ENCODE data around the gene ZNF672. TPM values are rescaled to one million over a fixed set of nuclear protein-coding genes. Genes with fewer than 3 reads are reported as not detected.
A peak's percentile ranks its signal among the peaks of the same experiment; 100 is the strongest.
"Not testable (repeated sequence)": the region's sequence is repeated elsewhere in the genome, so short reads cannot be mapped to it uniquely, and the experiment has no call there.

ZNF672 gene
- total RNA-seq (2014; rRNA removed; shearing (Covaris generic)): 56.0 and 59.5 TPM in 2 replicates

DNA sequence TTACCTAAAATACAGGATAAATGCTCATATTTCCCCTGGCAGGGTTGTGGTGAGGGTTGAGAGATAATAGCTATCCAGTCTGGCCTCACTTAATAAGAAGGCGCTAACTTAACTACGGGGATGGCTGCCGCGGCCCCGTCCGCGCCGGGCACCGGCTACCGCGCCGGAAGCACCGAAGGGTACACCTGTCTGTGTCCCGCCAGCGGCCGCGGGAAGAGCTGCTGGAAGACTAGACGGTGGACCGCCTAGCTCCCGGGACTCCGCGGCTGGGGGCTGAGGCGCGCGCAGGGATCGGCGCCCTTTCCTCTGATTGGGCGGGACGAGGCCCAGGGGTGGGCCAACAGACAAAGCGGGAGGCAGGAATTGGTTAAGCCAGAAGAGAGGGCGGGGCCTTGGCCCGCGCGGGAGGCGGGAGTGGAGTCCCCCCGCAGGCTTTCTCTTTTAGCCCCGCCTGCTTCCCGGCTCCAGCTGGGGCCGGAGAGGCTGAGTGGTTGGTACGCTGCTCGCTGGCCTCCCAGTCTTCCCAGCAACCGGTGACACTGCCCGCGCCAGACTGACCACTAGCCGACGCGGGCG is at the start of gene ZNF672:
Gene ZNF672 (plus strand): TSS at position 444 of the 576 bp plus-strand sequence. CDS start 9,051 bp downstream, outside the sequence.
- DNase-seq: peak; percentile 99
- H3K27me3 ChIP-seq (ENCODE audit: control insufficient read depth, insufficient read depth, low read length): peaks cover 2% of the 10 kb centered on the region; the same call in 1 of the 2 replicates
- peak within 1 kb of the TSS; percentile 100 for H3K4me3 ChIP-seq (ENCODE audit: insufficient read depth, low read depth, low read length)
- H3K36me3 ChIP-seq (replicated peaks; ENCODE audit: control insufficient read depth, insufficient read depth, low read length): no peaks in the 10 kb centered on the region

DNA sequence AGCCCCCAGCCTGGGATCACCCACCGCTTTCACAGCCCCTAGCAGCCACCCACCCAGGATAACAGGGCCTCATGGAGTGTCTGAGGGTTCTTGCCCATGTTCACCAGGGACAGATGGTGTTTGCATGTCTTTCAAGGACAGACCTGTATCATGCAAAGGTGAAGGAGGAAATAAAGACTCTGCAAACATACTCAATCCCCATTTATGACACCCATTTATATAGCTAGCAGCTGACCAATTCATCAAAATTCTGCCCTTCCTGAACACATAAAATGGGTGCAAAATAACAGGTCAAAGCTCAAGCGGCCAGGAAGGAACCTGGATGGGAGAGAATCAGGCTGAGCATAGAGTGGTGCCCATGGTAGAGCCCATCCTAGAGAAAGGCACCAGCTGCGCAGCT is 49.7 kb upstream of the ZNF672 start:
- H3K27me3 ChIP-seq (ENCODE audit: control insufficient read depth, insufficient read depth, low read length): no peaks in the 10 kb centered on the region
- H3K36me3 ChIP-seq (replicated peaks; ENCODE audit: control insufficient read depth, insufficient read depth, low read length): no peaks in the 10 kb centered on the region
- no peak overlapping the region for H3K4me3 ChIP-seq (ENCODE audit: insufficient read depth, low read depth, low read length)
- DNase-seq: no peak

DNA sequence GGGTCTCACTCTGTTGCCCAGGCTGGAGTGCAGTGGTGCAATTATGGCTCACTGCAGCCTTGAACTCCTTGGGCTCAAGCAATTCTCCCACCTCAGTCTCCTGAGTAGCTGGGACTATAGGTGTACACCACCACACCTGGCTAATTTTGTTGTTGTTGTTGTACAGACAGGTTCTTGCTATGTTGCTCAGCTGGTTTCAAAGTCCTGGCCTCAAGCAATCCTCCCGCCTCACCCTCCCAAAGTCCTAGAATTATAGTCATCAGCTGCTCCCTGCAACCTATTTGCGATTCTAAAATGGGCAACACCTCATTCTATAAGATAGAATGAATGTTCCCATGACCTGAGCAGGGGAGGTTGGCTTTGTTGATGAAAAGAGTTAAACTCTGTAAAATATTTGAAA is 48.7 kb upstream of the ZNF672 start:
- not testable (repeated sequence) for H3K4me3 ChIP-seq (ENCODE audit: insufficient read depth, low read depth, low read length); H3K27me3 ChIP-seq (ENCODE audit: control insufficient read depth, insufficient read depth, low read length); DNase-seq; H3K36me3 ChIP-seq (replicated peaks; ENCODE audit: control insufficient read depth, insufficient read depth, low read length)

DNA sequence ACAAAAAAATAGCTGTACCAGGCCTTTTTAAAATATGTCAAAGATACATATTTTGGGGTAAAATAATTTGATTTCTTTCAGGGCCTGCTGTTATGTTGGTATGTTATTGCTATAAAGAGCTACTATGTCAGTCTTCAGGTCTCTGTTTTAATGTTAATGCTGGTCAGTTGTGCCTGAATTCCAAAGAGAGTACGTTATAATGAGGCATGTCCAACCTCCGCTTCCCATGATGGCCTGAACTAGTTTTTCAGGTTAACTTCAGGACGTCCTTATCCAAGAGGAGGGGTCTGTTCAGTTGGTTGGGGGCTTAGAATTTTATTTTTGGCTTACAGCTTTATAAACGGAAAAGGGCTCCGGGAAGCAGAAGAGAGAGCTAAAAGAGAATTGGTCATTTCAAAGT is 47.6 kb upstream of the ZNF672 start:
- no peaks in the 10 kb centered on the region for H3K36me3 ChIP-seq (replicated peaks; ENCODE audit: control insufficient read depth, insufficient read depth, low read length)
- H3K27me3 ChIP-seq (ENCODE audit: control insufficient read depth, insufficient read depth, low read length): no peaks in the 10 kb centered on the region
- H3K4me3 ChIP-seq (ENCODE audit: insufficient read depth, low read depth, low read length): no peak overlapping the region
- no peak for DNase-seq

DNA sequence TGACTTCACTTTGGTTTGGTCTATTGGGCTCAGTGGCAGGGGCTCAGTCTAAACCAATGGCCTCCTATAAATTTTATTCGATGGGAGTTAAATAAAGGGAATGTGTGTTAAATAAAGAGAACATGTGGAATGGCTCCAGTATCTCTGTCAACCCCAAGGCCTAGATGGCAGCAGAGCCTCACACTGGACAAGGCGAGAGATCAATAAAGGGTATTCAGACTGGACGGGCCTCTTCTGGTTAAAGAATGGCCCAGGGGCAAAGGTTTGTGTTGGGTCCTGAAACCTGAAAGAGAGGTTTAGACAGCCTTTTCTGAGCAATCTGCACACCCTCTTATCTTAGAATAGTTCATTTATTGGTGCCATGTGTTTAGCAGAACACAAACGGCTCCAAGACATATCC is 47.0 kb upstream of the ZNF672 start:
- DNase-seq: no peak
- Histone ChIP-seq H3K36me3 (replicated peaks; ENCODE audit: control insufficient read depth, insufficient read depth, low read length) (no peaks in the 10 kb centered on the region), H3K27me3 (ENCODE audit: control insufficient read depth, insufficient read depth, low read length) (no peaks in the 10 kb centered on the region)

DNA sequence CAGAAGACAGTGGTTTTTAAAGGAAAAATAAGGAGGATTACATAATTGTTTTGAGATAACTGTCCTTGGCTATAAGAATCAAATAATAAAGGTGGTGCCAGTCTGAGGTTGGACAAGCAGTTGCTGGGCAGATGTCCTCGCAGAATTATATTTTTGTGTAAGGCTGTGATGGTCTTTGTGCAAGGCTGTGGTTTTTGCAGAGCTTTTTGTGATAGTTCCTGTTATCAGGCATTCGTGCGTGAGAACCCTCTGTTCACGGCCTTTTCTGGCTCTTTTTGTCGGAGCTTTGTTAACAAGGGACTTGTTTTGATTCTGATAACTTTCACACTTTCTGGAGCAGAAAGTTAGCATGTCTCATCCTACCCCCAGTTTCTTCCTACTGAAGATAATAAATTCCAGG is 45.7 kb upstream of the ZNF672 start:
- no peaks in the 10 kb centered on the region for H3K27me3 ChIP-seq (ENCODE audit: control insufficient read depth, insufficient read depth, low read length)
- DNase-seq: no peak
- H3K4me3 ChIP-seq (ENCODE audit: insufficient read depth, low read depth, low read length): no peak overlapping the region
- no peaks in the 10 kb centered on the region for H3K36me3 ChIP-seq (replicated peaks; ENCODE audit: control insufficient read depth, insufficient read depth, low read length)

More for the DNA sequence above, 47.0 kb upstream of the ZNF672 start:
- H3K4me3 ChIP-seq (ENCODE audit: insufficient read depth, low read depth, low read length): no peak overlapping the region

DNA sequence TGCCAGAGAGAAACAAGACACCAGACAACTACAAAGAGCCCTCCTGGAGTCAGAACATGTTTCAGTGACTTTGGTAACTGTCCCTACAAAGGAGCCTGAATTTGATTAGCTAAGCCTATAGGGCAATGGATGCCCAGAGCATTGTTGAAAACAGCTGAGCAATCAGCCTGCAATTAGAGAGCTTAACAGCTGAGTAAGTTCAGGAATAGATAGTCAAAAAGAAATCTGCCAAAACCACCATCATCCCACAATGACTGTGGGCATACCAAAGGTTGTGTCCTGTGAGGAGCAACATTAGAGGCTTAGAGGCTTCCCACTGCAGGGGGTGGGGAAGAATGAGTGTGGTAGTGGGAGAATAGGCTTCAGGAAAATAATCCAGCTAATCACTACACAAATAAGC is 44.4 kb upstream of the ZNF672 start:
- no peaks in the 10 kb centered on the region for H3K36me3 ChIP-seq (replicated peaks; ENCODE audit: control insufficient read depth, insufficient read depth, low read length)
- H3K27me3 ChIP-seq (ENCODE audit: control insufficient read depth, insufficient read depth, low read length): no peaks in the 10 kb centered on the region
- DNase-seq: no peak
- no peak overlapping the region for H3K4me3 ChIP-seq (ENCODE audit: insufficient read depth, low read depth, low read length)

DNA sequence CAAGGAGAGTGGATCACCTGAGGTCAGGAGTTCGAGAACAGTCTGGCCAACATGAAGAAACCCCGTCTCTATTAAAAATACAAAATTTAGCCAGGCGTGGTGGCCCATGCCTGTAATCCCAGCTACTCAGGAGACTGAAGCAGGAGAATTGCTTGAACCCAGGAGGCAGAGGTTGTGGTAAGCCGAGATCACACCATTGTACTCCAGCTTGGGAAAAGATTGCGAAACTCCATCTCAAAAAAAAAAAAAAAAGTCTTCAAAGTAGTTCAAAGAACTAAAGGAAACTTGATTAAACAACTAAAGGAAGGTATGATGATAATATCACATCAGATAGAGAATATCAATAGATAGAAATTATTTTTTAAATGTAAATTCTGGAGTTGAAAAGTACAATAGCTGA is 43.4 kb upstream of the ZNF672 start:
- not testable (repeated sequence) for H3K36me3 ChIP-seq (replicated peaks; ENCODE audit: control insufficient read depth, insufficient read depth, low read length); H3K4me3 ChIP-seq (ENCODE audit: insufficient read depth, low read depth, low read length); H3K27me3 ChIP-seq (ENCODE audit: control insufficient read depth, insufficient read depth, low read length); DNase-seq

DNA sequence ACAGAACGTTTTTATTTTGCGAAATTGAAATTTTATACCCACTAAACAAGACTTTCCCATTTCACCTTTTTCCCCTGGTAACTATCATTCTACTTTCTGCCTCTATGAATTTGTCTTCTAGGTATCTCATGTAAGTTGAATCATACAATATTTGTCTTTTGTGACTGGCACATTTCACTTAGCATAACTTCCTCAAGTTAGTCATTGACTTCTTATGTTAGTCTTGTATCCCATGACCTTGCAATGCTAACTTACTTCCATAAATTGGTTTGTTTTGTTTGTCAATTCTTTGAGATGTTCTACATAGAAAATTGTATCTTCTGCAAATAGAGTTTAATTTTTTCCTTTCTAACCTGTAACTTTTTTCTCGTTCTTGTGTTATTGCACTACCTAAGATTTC is 39.2 kb upstream of the ZNF672 start:
- DNase-seq: no peak
- H3K27me3 ChIP-seq (ENCODE audit: control insufficient read depth, insufficient read depth, low read length): no peaks in the 10 kb centered on the region
- no peaks in the 10 kb centered on the region for H3K36me3 ChIP-seq (replicated peaks; ENCODE audit: control insufficient read depth, insufficient read depth, low read length)
- H3K4me3 ChIP-seq (ENCODE audit: insufficient read depth, low read depth, low read length): no peak overlapping the region

DNA sequence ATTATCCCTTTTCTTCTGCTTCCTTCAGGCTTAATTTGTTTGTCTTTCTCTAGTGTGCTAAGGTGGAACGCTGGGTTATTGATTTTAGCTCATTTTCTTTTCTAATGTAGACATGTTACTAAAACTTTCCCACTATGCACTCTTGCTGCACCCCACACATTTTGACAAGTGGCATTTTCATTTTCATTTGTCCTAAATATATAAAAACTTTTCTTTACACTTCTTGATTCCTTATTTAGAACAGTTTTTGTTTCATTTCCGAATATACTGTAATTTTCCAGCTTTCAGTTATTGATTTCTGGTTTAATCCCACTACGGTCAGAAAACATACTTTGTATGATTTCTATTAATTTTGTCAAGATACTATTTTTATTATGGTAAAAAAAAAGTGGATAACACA is 37.6 kb upstream of the ZNF672 start:
- no peak overlapping the region for H3K4me3 ChIP-seq (ENCODE audit: insufficient read depth, low read depth, low read length)
- no peaks in the 10 kb centered on the region for H3K36me3 ChIP-seq (replicated peaks; ENCODE audit: control insufficient read depth, insufficient read depth, low read length)
- no peaks in the 10 kb centered on the region for H3K27me3 ChIP-seq (ENCODE audit: control insufficient read depth, insufficient read depth, low read length)
- DNase-seq: no peak

DNA sequence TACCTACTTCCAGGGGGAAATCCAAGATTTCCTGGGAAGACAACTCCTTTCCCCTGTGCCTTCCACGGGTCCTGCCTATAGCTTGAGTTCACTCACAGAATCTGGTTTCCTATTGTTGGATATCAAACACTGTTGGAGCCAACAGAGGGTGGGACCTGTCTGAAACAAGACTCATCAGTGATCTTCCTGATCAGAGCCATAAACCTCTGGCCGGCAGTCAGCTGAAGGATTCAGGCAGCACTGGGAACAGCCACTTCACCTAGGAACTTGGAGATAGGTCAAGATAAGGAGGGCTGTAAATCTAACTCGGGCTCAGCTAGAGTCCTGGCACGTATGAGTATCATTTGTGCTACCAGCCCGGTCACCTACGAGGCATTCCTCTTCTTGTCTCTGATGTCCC is 35.6 kb upstream of the ZNF672 start:
- Histone ChIP-seq H3K27me3 (ENCODE audit: control insufficient read depth, insufficient read depth, low read length) (no peaks in the 10 kb centered on the region), H3K36me3 (replicated peaks; ENCODE audit: control insufficient read depth, insufficient read depth, low read length) (no peaks in the 10 kb centered on the region), H3K4me3 (ENCODE audit: insufficient read depth, low read depth, low read length) (no peak overlapping the region)
- no peak for DNase-seq

DNA sequence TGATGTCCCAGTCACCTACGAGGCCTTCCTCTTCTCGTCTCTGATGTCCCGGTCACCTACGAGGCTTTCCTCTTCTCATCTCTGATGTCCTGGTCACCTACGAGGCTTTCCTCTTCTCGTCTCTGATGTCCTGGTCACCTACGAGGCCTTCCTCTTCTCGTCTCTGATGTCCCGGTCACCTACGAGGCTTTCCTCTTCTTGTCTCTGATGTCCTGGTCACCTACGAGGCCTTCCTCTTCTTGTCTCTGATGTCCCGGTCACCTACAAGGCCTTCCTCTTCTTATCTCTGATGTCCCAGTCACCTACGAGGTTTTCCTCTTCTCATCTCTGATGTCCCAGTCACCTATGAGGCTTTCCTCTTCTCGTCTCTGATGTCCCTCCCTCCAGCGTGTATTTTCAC is 34.5 kb upstream of the ZNF672 start:
- not testable (repeated sequence) for H3K36me3 ChIP-seq (replicated peaks; ENCODE audit: control insufficient read depth, insufficient read depth, low read length); DNase-seq; H3K4me3 ChIP-seq (ENCODE audit: insufficient read depth, low read depth, low read length); H3K27me3 ChIP-seq (ENCODE audit: control insufficient read depth, insufficient read depth, low read length)

DNA sequence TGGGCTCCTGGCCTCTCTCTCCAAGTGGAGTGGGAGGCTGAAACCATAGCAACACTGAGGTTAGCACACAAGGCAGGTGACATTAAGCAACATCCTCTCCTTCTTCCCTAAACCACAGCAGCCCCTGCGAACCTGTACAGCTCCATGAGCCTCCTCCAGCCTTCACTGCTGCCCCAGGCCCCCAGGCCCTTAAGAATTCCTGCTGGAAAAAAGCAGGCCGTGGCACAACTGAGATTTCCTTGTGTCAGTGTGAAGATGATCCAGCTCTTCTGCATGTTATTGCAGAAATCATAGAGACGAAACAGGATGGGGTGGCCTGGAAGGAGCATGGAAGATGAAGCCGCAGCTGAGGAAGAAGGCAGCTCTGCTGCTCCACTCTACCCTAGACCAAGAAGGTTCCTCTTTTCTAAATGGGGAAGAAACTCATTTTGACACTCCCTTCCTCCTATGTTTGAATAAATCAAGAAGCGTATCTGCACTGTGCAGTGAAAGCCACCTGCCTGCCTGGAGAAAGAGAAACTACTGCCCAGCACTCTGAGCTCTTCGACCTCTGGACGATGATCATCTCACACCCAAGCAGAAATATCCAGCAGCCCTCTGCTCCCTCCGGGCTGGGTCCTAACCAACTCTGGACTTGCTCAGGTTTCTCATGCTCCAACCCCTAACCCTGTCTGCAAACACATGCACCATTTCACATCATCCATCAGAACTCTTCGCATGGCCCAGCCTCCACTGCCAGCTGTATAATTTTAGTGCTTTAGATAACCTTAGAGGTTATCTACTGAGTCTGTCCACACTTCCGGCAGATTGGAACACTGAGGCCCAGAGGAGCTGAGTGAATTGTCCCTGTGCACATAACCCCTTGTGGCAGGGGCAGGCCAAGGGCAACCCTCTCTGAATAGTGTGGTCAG is 33.0 kb upstream of the ZNF672 start:
- no peak for DNase-seq
- Histone ChIP-seq H3K4me3 (ENCODE audit: insufficient read depth, low read depth, low read length) (no peak overlapping the region), H3K36me3 (replicated peaks; ENCODE audit: control insufficient read depth, insufficient read depth, low read length) (no peaks in the 10 kb centered on the region), H3K27me3 (ENCODE audit: control insufficient read depth, insufficient read depth, low read length) (no peaks in the 10 kb centered on the region)

DNA sequence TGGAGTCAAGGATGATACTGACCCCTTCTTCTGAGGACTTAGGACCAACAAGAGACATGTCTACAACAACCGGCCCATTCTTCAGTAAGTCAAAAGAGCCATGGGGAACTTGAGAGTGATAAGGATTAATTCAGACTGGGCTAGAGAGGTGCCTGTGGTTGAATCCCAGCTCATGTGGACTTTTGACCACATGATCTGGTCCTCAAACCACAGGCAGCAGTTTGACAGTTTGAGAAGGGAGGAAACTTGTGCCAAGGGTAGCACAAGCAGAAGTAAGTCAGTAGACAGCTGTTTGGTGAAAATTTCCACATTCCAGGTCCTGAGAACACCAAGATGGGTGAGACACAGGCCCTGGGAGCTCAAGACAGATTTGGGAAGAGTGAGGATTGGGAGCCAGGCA is 32.1 kb upstream of the ZNF672 start:
- Histone ChIP-seq H3K36me3 (replicated peaks; ENCODE audit: control insufficient read depth, insufficient read depth, low read length) (no peaks in the 10 kb centered on the region), H3K4me3 (ENCODE audit: insufficient read depth, low read depth, low read length) (no peak overlapping the region), H3K27me3 (ENCODE audit: control insufficient read depth, insufficient read depth, low read length) (no peaks in the 10 kb centered on the region)
- DNase-seq: no peak

DNA sequence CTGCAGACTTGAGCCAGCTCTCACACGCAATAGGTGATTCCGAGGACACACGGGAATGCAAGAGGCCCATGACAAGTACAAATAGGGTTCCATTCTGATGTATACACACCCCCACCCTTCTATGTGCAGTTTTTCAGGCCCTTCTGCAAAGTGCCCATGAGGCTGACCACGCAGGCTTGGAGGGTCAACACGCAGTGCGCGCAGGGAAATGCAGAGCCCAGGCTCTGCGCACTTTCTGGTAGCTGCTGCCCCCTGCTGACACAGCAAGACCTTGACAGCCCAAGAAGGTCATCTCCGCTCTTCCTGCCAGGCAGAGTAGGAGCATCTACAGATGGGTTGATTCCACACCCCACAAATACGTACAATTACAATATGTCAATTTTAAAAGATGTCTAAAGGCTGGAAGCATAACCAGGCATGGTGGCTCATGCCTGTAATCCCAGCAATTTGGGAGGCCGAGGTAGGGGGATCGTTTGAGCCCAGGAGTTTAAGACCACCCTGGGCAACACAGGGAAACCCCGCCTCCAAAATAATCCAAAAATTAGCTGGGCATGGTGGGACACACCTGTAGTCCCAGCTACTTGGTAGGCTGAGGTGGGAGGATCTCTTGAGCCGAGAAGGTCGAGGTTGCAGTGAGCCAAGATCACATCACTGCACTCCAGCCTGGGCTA is 30.8 kb upstream of the ZNF672 start:
- peak; percentile 72 for DNase-seq
- no peak overlapping the region for H3K4me3 ChIP-seq (ENCODE audit: insufficient read depth, low read depth, low read length)
- H3K36me3 ChIP-seq (replicated peaks; ENCODE audit: control insufficient read depth, insufficient read depth, low read length): no peaks in the 10 kb centered on the region; the same call in 1 of the 2 replicates
- no peaks in the 10 kb centered on the region for H3K27me3 ChIP-seq (ENCODE audit: control insufficient read depth, insufficient read depth, low read length)

Measured in H7 (cell line).